Endothelial cell of umbilical vein (primary cell): Measurements from ENCODE around the gene RLIM.

Source experiments
- FOS ChIP-seq: IDR thresholded peaks from 2 replicates; pipeline ENCODE4 v1.6.1; 2011; ENCODE audit warnings: mild to moderate bottlenecking, low read length, moderate library complexity, borderline replicate concordance; ENCODE audit not compliant: insufficient read depth
- MYC ChIP-seq: IDR thresholded peaks from one replicate; pipeline ENCODE4 v1.6.1; 2011; ENCODE audit warnings: mild to moderate bottlenecking, low read depth, low read length
- POLR2A ChIP-seq: IDR thresholded peaks from 2 replicates; pipeline ENCODE4 v1.6.1; 2012; ENCODE audit warnings: low read depth, mild to moderate bottlenecking, control low read depth, low read length
- POLR2AphosphoS5 ChIP-seq: IDR thresholded peaks from 2 replicates; pipeline ENCODE4 v1.6.1; 2012; ENCODE audit warnings: low read depth, mild to moderate bottlenecking, control low read depth, low read length, moderate library complexity; ENCODE audit not compliant: insufficient read depth
- TF ChIP-seq, protein P1 (sequence below), 2 donors: IDR thresholded peaks; 1 replicate in 1 of 2; 2 replicates in 1 of 2; pipeline ENCODE4 v1.5.1; 2011; ENCODE audit warnings: low read length in 2 of 2, mild to moderate bottlenecking in 2 of 2, moderate library complexity in 2 of 2, control low read depth in 1 of 2, inconsistent platforms in 1 of 2, low read depth in 1 of 2; ENCODE audit not compliant: insufficient read depth in 1 of 2; ENCODE audit errors: extremely low read depth in 1 of 2
- TF ChIP-seq, protein P2 (sequence below): IDR thresholded peaks from 2 replicates; pipeline ENCODE4 v1.6.1; 2011; ENCODE audit not compliant: insufficient read depth, insufficient read length

DNA sequence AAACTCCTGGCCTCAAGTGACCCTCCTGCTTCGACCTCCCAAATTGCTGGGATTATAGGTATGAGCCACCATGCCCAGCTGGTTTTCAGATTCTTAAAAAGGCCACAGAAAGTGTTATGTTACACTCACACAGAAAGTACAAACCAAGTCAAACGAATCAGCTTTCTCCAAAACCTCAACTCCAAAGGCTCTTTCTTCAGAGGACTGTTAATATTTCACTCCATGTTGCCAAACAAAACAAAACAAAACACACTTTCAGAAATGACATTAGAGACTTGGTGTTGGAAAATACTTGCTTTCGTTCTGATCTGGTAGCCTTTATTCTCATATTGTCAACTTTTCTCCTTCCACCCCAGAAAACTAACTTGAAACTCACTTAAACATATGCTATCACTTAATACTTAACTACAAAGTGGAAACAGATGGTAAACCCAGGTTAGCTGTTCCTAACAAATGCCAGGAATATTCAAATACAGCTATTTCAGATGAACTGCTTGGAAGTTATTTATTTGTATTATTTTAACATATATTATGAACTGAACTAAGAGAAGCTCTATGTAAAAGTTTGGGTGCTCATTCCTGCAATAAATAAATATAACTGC, 34.7 kb downstream of the RLIM start:
- TF ChIP-seq, protein P1, sequence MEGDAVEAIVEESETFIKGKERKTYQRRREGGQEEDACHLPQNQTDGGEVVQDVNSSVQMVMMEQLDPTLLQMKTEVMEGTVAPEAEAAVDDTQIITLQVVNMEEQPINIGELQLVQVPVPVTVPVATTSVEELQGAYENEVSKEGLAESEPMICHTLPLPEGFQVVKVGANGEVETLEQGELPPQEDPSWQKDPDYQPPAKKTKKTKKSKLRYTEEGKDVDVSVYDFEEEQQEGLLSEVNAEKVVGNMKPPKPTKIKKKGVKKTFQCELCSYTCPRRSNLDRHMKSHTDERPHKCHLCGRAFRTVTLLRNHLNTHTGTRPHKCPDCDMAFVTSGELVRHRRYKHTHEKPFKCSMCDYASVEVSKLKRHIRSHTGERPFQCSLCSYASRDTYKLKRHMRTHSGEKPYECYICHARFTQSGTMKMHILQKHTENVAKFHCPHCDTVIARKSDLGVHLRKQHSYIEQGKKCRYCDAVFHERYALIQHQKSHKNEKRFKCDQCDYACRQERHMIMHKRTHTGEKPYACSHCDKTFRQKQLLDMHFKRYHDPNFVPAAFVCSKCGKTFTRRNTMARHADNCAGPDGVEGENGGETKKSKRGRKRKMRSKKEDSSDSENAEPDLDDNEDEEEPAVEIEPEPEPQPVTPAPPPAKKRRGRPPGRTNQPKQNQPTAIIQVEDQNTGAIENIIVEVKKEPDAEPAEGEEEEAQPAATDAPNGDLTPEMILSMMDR (IDR thresholded peaks at IDR 0.05; ENCODE audit: extremely low read depth in 1 of 2, insufficient read depth in 1 of 2, low read depth in 1 of 2, low read length in 2 of 2), result no peak
- TF ChIP-seq POLR2AphosphoS5, result no peak
- TF ChIP-seq POLR2A, result no peak
- TF ChIP-seq, protein P2, sequence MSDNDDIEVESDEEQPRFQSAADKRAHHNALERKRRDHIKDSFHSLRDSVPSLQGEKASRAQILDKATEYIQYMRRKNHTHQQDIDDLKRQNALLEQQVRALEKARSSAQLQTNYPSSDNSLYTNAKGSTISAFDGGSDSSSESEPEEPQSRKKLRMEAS, result no peak
- TF ChIP-seq FOS, result no peak
- TF ChIP-seq MYC, result no peak
